GM18502 (cell line): ENCODE results near the gene FHL3.

Source experiments
- ATAC-seq: cut with Tn5 transposase; IDR thresholded peaks from one replicate; pipeline ENCODE4 v1.9.1; 2021; ENCODE audit warnings: mild to moderate bottlenecking; ENCODE audit not compliant: unreplicated experiment, poor library complexity

The FHL3 gene

DNA sequence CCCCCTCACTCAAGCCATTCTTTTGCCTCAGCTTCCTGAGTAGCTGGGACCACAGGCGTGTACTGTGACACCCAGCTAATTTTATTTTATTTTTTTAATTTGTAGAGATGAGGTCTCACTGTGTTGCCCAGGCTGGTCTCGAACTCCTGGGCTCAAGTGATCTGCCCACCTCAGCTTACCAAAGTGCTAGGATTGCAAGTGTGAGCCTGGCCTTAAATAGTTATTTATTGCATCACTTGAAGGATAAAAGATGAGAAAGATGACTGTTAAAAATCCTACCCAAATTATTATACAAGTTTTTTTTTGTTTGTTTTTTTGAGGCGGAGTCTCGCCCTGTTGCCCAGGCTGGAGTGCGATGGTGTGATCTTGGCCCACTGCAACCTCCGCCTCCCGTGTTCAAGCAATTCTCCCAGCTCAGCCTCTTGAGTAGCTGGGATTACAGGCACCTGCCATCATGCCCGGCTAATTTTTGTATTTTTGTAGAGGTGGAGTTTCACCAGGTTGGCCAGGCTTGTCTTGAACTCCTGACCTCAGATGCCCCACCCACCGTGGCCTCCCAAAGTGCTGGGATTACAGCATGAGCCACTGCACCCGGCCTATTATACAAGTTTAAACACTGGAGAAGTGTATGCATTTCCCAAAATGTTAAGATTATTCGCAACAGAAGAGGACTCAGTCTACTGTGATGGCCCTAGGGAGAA, 9.6 kb upstream of the FHL3 start:
- ATAC-seq, result no peak

DNA sequence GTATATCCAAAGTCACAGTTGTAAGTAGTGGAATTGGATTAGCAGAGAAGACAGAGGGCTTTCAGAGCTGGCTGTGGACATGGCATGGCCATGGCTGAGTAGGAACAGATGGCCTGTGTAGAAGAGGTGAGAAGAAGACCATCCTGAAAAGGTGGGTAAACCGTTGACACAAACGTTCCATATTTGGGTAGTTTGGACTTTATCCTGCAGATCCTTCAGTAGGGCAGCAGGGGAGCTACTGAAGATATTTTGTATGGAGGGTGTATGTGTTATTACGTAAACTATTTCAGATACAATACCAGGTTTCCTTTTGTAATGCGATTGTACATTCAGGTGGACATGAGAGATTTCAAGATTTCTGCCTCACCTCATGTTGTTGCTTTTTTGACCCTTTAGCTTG, 8.9 kb upstream of the FHL3 start:
- ATAC-seq, result no peak

DNA sequence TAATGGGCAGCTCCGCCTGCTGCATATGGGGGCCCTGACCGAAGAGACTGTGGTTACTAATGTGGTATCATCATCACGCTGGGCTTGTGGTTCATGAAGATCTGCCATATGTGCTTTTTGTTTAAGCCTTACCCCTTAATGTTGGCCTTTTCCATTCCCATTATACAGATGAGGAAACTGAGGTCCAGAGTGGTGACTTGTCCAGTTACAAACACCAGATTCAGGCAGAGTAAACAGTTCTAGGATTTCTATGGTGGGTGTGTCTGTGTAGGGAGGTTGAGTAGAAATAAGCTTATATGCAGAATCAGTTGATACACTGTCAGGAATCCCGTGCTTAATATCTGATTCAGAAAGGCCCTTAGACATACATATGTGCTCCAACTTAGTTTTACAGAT, 7.9 kb upstream of the FHL3 start:
- ATAC-seq, result no peak

DNA sequence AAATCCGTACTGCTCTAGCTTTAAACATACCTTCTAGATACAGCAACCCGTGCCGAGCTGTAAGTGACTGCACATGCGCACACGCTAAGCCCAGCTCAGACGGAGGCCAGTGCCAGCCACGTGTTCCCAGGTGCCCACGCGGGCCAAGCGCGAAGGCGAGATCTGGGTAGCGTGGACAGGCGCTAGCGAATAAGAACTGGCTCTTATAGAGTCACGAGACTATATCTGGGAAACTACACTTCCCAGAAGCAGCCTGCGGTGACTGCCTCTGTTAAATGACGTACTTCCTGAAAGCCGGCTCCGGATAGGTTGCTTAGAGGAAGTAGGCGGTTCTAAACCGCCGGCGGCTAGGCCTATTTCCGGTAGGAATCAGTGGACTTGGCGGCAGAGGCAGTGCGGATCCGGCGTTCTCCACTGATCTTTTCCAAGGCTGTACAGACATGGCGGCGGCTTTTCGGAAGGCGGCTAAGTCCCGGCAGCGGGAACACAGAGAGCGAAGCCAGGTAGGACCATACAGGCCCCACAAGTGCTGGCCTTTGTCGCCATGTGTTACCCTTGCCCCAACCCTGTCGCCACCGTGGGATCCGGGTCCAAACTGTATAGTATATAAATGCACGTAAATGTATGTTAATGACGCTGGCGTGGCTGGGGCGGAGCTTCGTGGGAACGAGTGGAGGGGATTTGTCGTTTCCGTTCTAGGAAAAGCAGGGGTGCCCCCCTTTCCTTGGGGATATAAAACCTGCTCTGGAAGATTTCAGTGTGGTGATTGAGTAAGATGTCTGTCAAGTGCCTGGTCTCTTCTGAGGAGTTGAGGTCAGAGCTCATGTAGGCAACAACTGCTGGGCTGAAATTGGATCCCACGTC, 7.3 kb upstream of the FHL3 start, which contains the start of gene UTP11:
Gene UTP11 (plus strand): TSS at position 372 of the 864 bp plus-strand sequence. CDS start 69 bp downstream, at position 441.
- peak; percentile 91 for ATAC-seq

DNA sequence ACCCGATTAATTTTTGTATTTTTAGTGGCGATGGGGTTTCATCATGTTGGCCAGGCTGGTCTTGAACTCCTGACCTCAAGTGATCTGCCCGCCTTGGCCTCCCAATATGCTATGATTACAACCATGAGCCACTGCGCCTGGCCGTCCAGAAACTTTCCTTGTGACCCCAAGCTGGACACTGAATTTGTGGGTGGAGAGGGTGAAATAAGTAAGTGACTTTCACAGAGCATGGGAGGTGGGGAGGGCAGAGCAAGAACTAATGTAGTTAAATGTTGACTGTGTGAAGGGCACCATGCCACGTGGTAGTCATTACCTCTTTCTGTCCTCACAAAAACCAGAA, 4.5 kb upstream of the FHL3 start:
- no peak for ATAC-seq

DNA sequence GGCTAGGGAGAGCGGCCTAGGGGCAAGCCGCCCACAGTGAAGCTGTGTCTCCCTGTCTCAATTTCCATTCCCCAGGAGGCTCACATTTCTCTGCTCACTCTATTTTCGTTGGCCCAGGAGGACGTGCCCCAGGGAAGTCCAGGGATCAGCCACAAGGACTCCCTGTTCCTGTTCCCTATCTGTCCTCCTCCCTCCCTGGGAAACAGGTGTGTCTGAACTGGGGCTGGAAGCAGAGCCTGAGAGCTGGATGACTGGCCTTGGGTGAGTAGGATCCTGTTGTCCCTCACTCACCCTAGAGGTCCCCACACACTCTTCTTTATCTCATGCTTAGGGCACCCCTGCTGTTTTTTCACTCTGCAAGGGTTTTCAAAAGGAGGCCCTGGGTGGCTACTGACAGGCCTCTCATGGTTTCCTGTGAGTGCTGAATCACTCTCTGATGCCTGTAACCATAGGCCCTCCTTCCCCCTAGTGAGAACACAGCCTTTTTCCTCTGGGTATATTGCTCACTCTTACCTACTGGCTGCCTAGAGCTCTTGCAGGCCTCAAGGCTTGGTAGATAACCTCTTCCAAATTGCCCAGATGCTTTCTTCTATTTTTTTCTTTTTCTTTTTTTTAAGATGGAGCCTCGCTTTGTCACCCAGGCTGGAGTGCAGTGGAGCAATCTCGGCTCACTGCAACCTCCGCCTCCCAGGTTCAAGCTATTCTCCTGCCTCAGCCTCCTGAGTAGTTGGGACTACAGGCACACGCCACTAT, 4.0 kb upstream of the FHL3 start:
- ATAC-seq, result no peak

DNA sequence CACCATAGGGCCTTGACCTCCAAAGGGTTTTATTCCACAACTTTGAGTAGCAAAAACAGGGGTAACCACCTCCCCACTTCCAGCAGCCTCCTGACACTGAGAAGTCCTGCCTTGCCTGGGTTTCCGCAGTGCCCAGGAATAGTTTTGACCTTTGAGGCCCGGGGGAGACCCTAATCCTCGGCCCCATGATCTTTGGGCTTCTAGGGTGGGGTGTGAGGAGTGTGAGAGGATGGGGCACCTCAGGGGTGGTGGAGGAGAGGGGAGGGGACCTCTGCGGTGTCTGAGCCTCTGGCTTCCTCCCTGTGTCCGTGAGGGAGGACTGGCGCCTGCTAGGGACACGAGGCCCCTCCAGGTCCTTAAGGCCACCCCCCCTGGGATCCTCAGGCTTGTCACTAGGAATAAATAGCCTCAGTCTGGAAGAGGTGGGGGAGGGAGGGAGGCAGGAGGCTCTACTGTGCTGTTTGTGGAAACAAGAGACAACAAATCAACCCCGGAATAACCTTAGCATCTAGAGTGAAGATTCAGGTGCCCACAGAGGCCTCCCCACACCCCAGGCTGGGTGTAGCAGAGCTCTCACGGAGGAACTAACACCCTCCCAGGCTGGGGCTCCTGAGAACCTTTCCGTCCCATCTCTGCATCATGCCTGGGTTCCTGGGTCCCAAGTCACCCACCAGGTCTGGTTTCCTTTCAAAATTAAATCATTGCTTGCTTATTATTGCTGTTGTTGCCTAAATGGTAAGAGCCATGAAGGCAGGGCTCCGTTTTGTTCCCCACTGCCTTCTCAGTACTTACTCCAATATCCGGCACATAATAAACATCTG, 904 bp upstream of the FHL3 start:
- no peak for ATAC-seq

DNA sequence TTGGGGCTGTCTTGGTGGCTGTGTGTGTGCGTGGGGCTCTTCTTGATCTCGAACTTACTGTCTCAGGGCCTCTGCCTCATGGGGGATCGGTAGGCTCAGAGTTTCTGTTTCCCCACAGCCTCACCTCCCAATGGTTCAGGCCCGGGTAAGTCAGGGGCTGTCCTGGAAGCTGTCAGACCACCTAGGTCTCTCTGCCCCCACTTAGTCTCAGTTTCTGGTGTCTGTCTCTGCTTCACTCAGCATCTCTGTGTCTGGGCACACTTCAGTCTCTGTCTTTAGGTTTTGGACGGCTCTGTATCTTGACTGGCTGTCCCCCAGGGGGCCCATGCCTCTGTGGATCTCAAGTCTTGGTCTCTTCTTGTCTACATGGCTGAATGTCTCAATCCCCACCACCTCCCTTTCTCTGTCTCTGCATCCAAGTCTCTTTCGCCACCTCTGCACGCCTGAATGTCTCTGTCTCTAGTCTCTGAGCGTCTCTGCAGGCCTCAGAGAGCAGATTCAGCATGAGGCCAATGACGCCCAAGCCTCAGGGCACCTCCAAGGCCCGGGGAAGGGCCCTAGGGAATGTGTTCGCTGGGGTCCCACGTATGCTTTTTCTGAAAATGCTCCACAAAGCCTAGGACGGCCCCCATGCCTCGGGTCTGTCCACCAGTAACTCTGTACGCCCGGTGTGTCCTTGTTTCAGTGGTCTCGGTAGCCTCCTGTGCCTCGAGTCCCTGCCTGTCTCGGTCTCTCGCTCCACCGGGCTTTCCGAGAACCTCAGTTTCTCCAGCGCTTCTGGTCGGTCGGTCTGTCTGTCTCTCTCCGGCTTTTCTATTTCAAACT, 818 bp downstream of the FHL3 start:
- no peak for ATAC-seq

DNA sequence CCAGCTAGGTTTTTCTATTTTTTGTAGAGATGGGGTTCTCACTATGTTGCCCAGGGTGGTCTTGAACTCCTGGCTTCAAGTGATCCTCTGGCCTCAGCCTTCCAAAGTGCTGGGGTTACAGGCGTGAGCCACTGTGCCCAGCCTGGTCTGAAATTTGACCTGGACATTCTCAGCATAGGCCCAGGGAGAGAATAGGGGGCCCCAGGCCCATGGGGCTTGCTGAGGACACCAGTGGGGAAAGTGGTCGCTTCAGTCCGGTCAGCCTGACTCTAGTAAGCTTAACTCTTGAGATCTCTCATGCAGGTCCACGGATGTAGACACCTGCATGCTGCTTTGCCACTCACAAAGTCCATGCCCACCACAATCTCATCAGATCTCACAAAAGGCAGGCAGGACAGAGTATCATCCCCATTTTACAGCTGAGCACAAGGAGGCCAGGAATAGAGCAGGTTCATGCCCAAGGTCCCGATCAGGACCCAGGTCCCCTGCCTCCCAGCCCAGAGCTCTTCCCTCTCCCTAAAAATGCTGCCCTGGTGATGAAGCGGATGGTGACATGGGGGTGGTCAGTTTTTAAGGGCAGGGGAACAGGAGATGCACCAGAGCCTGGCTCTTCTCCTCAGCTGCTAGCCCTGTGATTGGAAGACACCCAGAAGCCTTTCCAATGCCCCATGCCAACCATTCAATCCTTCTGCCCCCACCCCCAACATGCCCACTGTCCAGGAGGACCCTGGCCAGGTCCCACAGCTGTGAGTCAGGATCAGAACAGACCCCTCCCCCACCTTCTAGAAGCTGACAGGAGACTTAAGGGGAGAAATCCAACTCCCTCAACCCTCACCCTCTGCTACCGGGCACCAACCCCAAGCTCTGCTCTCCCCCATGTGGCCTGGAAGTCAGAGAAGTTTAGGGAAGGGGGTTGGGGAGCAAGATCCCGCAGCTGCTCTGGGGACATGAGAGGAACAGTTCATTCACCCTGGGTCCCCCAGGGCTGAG, 1.8 kb downstream of the FHL3 start:
- no peak for ATAC-seq

DNA sequence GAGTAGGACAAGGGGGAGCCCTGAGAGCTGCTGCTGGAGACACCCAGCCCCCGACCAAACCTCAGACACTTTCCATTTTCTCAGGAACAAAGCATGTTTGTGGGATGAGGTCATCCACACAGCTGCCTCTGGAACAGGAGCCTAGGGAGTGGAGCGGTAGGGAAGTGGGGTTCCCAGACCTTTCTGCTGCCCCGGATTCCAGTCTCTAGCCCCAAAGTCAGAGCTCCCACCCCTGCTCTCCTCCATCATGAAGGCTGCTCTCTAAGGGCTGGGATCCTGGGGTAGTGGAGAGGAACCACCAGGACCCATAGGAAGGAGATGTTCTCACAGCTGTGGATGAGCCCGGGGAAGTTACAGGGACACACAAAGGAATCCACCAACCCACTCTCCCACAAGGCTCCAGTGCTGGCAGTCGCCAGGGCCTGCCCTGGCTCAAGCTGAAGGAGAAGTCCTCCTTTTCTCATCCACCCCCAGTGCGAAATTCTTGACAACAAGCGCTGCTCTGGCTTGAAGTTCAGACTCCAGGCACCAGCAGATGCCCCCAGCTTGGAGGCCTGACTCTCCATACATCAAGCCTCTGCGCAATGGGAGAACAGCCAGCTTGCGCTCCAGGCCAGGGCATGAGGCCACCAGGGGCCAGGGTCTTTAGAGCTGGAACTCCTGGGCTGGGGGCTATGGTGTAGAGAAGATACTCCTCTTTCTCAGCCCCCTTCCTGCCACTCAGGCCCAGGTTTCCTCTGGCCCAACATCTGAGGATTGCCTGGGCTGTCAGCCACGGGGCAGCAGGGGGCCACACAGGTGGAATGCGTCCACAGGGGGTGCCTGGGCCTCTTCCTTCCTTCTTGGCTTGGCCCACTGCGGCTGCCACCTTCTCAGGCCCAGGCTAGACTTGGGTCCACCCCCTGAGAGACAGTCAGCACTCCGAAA, 4.5 kb downstream of the FHL3 start:
- ATAC-seq, result no peak

DNA sequence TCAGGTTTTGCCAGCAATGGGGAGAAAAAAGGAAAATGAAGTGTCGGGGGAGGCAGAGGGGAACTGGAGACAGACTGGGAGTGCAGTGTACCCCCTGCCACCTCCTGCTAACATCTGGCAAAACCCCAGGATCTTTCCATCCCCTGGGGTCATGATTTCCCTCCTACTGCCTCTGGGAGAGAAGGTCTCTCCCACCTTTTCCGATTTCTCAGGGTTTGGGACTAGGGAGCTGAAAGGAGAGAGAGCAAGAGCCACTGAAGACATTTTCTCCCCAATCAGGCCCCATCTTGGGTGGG, 5.1 kb downstream of the FHL3 start:
- no peak for ATAC-seq

DNA sequence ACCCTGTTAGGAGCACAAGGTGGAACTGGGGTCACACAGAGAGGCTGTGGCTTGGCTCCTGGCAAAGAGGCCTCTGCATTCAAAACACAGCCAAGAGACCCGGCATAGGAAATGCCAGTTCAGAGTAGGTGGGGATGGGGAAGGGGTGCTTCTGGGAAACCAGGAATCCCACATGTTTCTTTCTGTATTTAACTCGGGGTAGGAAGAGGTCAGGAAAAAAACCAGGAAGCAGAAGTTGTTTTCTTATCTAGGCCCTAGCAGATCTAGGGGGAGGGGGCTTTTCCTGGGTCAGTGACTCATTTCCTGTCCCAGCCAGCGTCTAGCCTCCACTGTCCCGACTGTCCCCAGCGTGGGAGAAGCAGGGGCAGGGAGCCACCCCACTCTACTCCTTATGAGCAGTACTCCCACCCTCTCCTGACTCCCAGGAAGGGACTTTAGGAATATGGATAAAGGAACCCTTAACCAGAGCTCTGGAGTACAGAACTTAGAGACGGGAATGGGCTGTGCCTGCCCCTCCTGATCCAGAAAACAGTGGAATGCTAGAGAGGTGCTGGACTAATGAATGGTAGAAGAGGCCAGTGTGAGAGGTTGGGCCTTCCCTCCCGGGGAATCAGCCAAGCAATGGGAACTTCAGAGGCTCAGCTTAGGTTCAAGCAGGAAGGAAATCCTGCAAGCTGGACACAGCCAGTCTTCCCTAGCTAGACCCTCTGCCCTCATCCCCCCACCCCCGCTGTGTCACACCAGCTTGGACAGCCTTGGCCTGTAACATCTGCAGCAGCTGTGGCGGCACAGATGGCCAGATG, 5.7 kb downstream of the FHL3 start:
- no peak for ATAC-seq

DNA sequence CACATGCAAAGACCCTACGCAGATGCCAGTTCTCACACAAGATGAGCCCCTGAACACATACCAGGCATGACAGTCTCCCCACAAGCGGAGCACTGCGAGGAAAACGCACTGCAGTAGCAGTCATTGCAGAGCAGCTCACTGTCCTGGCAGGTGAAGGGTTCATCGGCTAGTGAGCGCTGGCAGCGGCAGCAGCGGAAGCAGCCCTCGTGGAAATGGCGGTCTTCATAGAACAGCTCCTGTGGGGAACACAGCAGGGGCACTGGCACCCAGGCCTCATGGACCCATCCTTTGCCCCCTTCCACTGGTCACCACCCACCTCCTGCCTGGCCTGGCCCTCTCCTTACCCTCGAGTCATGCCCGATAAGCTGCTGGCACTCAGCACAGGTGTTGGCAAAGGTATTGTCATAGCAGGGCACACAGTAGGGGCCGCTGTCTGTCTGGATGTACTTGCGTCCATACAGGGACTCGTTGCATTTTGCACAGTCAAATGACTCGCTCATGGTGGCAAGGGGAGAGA, 6.3 kb downstream of the FHL3 start:
- no peak for ATAC-seq

DNA sequence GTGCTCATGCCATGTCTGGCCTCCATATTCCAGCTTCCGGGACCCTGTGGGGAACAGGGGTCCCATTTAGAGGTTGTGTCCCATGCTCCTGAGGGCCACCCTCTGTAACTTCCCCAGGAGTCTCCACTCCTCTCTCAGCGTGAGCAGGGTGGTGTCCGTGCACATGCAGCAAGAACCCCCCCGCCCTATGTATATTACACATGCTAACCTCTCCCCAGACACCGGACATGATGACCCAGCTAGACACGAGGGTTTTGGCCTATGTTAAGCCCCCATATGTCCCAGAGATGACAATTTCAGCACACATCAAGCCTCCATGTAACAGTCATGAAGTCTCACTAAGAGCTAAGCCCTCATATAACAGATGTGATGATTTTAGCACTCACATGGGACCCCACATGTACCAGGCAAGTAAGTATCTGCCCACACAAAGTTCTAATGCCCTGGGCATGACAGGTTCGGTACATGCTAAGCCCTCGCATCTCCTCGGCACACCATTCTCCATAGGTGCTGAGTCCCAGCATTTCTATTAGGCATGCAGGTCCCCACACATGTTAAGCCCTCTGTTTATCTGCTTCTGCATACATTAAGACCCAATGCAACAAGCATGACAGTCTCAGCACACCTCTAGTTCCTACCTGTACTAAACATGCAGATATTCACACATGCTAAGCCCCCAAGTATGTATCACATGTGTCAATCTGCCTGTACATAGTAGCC, 7.1 kb downstream of the FHL3 start:
- ATAC-seq, result no peak

DNA sequence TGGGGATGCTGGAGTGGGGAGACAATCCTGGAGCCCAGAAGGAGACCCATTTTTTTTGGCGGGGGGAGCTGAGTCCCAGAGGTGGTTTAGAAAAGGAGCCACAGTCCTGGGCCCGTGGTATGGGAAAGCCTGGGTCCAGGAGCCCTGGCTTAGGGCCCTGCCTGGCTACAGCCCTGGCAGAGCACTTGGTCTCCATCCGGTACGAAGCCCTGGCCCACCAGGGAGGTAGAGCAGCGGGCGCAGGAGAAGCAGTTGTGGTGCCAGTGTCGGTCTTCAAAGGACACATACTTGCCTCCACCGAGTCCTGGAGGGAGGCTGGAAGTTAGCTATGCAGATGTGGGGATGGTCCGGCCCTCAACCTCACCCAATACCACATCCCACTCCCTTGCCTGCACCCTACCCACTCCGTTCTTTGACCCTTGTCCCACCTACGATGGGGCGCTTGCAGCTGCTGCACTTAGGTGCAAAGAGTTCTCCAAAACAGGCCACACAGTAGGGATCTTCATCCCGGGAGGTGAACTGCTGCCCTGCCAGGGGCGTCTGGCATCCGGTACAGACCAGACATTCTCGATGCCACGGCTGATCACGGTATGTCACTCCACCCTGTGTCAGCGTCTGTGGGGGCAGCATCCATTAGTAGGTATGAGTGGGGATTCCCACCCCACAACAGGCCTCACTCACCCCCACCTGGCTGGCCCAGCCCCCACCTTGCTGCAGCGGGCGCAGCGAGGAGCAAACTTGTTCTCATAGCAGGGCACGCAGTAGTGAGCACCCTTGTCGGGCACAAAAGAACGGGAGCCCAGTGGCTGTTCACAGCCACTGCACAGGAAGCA, 7.8 kb downstream of the FHL3 start:
- ATAC-seq, result no peak
